ENCODE measurements around the gene CPLX3. TPM values are rescaled to one million over a fixed set of nuclear protein-coding genes. Genes with fewer than 3 reads are reported as not detected.

Gene CPLX3
- total and polyA plus RNA-seq, 2 donors (not counting 3 experiments of a cell fraction or from before 2014, with no cell fraction given) = not detected

DNA sequence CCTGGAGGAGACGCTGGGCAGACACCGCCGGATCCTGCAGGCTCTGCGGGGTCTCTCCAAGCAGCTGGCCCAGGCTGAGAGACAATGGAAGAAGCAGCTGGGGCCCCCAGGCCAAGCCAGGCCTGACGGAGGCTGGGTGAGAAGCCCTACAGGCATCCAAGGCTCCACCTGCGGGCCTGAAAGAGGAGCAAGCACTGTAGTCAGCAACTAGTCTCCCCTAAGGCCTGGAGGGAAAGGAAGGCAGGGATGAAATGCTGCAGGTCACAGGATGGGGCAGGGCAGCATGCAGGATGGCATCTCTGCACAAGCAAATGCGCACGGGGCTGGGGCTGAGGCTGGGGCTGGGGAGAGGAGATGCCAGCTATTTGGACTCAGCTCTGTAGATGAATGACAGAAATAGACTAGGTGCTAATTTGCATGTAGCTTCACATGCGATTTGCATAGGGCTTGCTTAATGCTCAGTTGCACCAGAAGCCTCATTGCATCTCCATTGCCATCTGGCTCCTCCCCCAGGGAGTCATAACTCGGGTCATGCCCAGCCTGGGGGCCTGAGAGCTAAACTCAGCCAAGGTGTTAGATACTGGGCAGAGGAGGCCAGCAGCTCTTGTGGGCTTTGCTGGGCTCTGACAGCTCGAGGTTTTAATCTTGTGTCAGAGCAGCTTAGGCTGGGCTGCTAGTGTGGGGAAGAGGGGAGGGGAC is 5.2 kb upstream of the CPLX3 start:
- Histone ChIP-seq H2AFZ (ENCODE audit: low read depth, low read length) (no peak overlapping the region), H3K4me3 (replicated peaks in 1 of 3; ENCODE audit: insufficient read depth in 1 of 3, low read depth in 1 of 3, low read length in 3 of 3) (no peak overlapping the region), H3K4me2 (ENCODE audit: insufficient read depth, low read length) (no peak overlapping the region), H3K27ac (ENCODE audit: insufficient read depth, low read depth, low read length) (no peak overlapping the region), H3K79me2 (ENCODE audit: control insufficient read depth, insufficient read depth, low read length) (no peaks in the 10 kb centered on the region), H3K9me3 (replicated peaks; ENCODE audit: control insufficient read depth, insufficient read depth, low read length) (no peaks in the 10 kb centered on the region), H3K9ac (replicated peaks; ENCODE audit: extremely low read depth, insufficient read depth, low read length) (no peak overlapping the region), H4K20me1 (replicated peaks; ENCODE audit: control insufficient read depth, extremely low read depth, insufficient read depth, low read length) (no peaks in the 10 kb centered on the region), H3K36me3 (ENCODE audit: control insufficient read depth in 2 of 2, extremely low read depth in 1 of 2, insufficient read depth in 2 of 2, low read length in 2 of 2) (no peaks in the 10 kb centered on the region), H3K27me3 (ENCODE audit: control insufficient read depth in 2 of 2, insufficient read depth in 2 of 2, low read length in 2 of 2) (no peaks in the 10 kb centered on the region), H3K9me1 (replicated peaks; ENCODE audit: control insufficient read depth, extremely low read depth, insufficient read depth, low read length) (no peaks in the 10 kb centered on the region), H3K4me1 (ENCODE audit: control insufficient read depth, extremely low read depth, insufficient read depth, low read length) (peaks cover 8% of the 10 kb centered on the region)
- intact Hi-C loops (cut with micrococcal nuclease) (no loop called here), dilution Hi-C loops (cut with MboI; ENCODE audit: extremely low pct_ligation_motif_present, low sequenced_read_pairs) (no loop called here)
- FAIRE-seq (no peak), DNase-seq (ENCODE audit: low read depth, low spot score) (no peak)
- TF ChIP-seq EZH2 (IDR thresholded peaks at IDR 0.05; ENCODE audit: borderline replicate concordance, low read depth, low read length, severe bottlenecking) = no peak
- TF ChIP-seq JUN (IDR thresholded peaks at IDR 0.05; ENCODE audit: borderline replicate concordance, insufficient read depth, insufficient read length, low read depth) = no peak
- no peak for TF ChIP-seq GATA2 (IDR thresholded peaks at IDR 0.05; ENCODE audit: insufficient read depth, insufficient read length, low read depth, low read length)
- no peak for TF ChIP-seq POLR2AphosphoS5 (IDR thresholded peaks at IDR 0.05; ENCODE audit: insufficient read depth, low read depth, low read length)
- TF ChIP-seq, protein P1, sequence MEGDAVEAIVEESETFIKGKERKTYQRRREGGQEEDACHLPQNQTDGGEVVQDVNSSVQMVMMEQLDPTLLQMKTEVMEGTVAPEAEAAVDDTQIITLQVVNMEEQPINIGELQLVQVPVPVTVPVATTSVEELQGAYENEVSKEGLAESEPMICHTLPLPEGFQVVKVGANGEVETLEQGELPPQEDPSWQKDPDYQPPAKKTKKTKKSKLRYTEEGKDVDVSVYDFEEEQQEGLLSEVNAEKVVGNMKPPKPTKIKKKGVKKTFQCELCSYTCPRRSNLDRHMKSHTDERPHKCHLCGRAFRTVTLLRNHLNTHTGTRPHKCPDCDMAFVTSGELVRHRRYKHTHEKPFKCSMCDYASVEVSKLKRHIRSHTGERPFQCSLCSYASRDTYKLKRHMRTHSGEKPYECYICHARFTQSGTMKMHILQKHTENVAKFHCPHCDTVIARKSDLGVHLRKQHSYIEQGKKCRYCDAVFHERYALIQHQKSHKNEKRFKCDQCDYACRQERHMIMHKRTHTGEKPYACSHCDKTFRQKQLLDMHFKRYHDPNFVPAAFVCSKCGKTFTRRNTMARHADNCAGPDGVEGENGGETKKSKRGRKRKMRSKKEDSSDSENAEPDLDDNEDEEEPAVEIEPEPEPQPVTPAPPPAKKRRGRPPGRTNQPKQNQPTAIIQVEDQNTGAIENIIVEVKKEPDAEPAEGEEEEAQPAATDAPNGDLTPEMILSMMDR (IDR thresholded peaks at IDR 0.05; ENCODE audit: extremely low read depth in 1 of 2, insufficient read depth in 1 of 2, low read depth in 1 of 2, low read length in 2 of 2) = no peak
- TF ChIP-seq, protein P2, sequence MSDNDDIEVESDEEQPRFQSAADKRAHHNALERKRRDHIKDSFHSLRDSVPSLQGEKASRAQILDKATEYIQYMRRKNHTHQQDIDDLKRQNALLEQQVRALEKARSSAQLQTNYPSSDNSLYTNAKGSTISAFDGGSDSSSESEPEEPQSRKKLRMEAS (IDR thresholded peaks at IDR 0.05; ENCODE audit: insufficient read depth, insufficient read length) = no peak
- TF ChIP-seq FOS (IDR thresholded peaks at IDR 0.05; ENCODE audit: borderline replicate concordance, insufficient read depth, low read length) = no peak
- no peak for TF ChIP-seq MYC (IDR thresholded peaks at IDR 0.05; ENCODE audit: low read depth, low read length)
- TF ChIP-seq POLR2A (IDR thresholded peaks at IDR 0.05; ENCODE audit: low read depth, low read length) = no peak
- POLR2A ChIA-PET = no interaction called here
- CTCF ChIA-PET = interaction anchor here (0.9 to 1.5 kb wide), 5 partner anchors 10 to 85 kb away, joined by 3 to 5 read pairs (median 3); partner anchors contain the start of gene FAM219B
- no TSS peak for BruUV-seq (replicated peaks)

Measured in endothelial cell of umbilical vein (primary cell).